EH (cell line): ENCODE results near the gene ALOX5AP.
"Not testable (repeated sequence)": the region's sequence is repeated elsewhere in the genome, so short reads cannot be mapped to it uniquely, and the experiment has no call there.

Experiments used
- DNase-seq: peaks from one replicate; pipeline ENCODE4 v3.0.0-alpha.2; 2015; ENCODE audit warnings: low read depth

ALOX5AP gene

DNA sequence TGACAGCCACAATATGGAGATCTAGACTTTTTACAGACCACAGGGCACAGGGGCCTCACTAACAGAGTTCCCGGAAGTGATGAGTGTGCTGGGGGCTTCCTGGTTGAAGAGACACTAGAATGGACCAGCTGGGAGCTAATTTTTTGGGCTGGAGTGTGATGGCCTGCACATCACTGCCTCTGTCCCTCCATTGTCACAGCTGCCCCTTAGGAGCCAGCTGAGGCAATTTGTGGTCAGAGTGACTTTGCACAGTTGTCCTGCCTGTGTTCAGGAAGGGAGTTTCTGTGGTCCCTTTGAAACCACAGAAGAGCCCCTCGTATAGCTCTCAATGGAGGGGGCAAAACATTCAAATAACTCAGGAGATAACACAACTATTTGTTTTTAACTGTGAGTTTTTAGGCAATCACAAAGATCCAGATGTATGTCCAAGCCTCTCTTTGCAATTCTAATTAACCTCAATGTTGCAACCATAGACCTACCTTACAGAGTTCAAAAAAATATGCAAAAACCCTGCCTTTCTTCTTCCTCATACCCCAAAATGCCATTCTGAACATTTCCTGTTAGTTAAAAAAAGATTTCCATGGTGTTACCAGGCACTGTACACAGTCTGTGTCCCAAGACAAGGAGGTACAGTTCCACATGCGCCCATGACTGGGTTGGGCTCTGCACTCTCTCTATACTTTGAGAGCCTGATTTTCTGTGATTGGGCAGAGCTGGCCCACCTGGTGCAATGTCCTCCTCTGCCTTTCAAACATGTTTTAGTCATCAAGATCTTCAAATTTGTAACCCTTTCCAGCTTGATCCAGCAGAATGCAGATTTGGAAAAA, 2.4 kb downstream of the ALOX5AP start:
- no peak for DNase-seq

GRCh38 chr13:30738526-30739236, 3.3 kb downstream of the ALOX5AP start:
- no peak for DNase-seq

GRCh38 chr13:30739237-30739528, 3.8 kb downstream of the ALOX5AP start:
- DNase-seq = no peak

GRCh38 chr13:30739761-30740642, 4.7 kb downstream of the ALOX5AP start:
- DNase-seq = peak; percentile 74

- no peak for DNase-seq
These were observed 7.6 kb downstream of the ALOX5AP start for GRCh38 chr13:30742901-30743300.

GRCh38 chr13:30743319-30744055, 8.1 kb downstream of the ALOX5AP start:
- DNase-seq = peak; percentile 100

GRCh38 chr13:30744056-30744680, 8.8 kb downstream of the ALOX5AP start:
- peak; percentile 72 for DNase-seq

- peak; percentile 29 for DNase-seq
These were observed 9.3 kb downstream of the ALOX5AP start for GRCh38 chr13:30744681-30745077.

DNA sequence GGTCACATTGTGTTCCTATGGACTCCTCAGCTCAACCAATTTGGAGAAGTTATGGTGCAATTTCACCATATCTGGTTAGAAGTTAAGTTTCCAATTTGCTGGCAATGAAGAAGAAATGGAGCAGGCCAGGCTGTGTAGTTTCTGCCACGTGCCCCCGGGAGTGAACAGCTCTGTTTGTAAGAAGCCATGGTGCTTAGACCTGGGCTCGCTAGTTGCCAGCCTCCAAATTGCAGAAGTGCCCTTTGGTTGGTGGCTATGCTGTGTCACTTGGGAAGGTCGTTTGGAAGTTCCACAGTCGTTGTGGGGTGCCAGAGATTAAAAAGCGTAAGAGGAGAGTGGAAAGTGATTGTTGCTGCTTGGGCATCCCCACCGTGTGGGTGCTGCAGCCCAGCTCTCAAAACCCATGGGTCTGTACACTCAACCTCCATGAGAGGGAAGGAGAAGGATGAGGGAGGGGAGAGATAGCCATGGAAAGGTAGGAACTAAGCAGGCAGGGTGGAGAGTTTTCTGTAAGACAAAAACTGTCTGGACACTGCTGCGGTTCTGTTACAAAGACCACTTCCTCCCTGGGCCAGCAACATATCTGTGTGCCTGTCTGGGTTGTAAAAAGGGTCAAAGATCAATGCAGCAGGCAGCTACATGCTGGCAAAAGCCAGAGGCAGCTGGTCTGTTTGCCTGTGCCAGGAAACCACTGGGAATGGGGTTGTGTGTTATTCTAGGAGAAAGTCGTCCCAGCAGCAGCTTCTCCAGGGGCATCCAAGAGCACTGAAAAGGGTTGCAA, 10.8 kb downstream of the ALOX5AP start:
- DNase-seq = no peak

DNA sequence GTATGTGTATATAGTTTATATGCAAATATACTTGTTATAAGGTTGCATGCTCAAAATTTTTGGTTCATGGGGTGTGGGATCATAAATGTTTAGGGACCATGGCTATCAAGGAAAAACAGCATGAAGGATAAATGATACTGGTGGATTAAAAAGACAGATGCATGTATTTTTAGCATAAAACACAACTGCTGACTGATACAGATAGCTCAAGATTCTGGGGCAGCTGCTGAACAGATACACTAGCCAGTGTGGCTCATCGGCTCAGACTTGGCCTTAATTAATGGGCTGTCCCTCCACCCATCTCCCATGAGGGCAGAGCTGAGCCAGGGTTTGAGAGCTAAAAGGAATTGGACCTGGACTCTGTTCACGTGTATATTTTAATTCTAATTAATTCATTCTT, 11.4 kb downstream of the ALOX5AP start:
- no peak for DNase-seq

GRCh38 chr13:30747845-30748244, 12.5 kb downstream of the ALOX5AP start:
- DNase-seq = not testable (repeated sequence)

- no peak for DNase-seq
These were observed 13.4 kb downstream of the ALOX5AP start for GRCh38 chr13:30748717-30749116.

- no peak for DNase-seq
These were observed 14.7 kb downstream of the ALOX5AP start for GRCh38 chr13:30750036-30750435.

- no peak for DNase-seq
These were observed 16.0 kb downstream of the ALOX5AP start for GRCh38 chr13:30751183-30751933.

GRCh38 chr13:30752201-30752797, 17.0 kb downstream of the ALOX5AP start:
- DNase-seq = peak; percentile 42

DNA sequence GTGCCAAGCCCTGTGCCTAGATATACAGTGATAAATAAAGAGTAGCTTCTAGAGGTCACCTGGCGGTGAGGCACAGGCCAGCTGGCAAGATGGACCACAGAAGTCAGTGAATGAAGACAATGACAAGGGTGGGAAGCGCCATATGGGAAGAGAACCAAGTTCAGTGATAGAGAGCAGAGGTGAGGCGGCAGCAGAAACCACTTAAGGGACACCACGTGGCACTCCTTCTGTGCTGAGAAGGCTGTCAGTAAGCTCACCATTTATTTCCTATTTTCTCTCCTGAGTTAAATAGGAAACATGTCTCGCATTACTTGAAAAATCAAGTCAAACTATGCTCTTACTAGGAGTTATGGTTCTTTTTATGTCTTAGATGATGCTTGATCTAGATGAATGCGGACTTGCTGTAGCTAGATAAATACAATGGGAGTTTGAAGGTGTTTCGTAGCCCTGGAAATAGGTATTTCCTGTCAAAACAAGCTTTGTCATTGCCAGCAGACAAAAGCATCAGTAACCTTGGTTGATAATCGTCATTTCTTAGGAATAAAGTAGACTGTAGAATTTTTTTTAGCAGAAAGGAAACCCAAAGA, 17.8 kb downstream of the ALOX5AP start:
- no peak for DNase-seq

DNA sequence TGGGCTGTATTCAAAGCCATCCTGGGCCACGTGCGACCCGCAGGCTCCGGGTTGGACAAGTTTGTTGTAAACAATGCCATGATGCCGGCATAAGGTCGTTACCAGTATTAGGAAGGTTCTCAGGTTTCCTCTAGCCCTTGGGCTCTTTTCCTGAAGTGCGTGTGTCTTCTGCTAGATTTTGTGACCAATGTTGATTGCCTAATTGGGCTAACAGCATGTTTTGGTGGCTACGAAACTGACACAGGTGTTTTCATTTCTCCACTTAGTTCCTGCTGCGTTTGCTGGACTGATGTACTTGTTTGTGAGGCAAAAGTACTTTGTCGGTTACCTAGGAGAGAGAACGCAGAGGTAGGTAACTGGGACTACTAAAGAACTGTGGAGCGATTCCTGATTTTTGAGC, 20.3 kb downstream of the ALOX5AP start:
- DNase-seq = no peak

DNA sequence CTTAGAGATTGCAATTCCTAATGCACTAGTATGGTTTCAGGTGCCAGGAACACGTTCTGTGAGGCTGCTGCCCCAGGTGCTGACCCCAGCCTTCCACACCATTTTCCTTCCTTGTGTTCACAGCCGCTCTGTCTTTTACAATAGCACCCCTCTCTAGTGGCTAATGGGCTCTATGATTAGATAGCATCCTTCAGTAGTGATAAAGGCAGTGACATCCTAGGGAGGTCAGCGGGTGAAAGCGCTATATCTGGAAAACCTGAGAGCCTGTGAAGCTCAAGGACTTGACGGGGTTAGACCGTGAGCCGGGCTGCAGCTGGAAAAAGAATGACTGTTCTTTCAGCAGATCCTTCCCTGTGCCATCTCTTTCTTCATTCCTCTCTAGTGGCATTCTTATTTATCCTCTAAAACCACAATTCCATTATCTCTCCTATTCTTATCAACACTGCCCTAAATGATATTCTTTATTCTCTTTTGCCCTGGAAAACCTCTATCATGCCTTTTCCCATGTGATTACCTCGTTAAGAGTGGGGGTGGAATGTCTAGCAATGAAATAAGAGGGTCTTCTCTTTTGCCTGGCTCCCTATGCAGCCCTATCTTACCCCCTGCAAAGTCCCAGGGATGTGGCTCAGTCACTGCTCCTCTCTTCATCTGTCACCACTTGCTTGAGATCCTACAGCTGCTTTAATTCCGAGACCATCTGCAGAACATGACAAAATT, 21.8 kb downstream of the ALOX5AP start:
- no peak for DNase-seq
